HL-60/S4 treated with phorbol 12-myristate 13-acetate at 8.2 ng/mL for 4 days and 3 days (cell line): ENCODE results near the gene INTU.
"Not testable (repeated sequence)": the region's sequence is repeated elsewhere in the genome, so short reads cannot be mapped to it uniquely, and the experiment has no call there.

Experiments used
- in situ Hi-C: fragments of 300-500 bp; cut with MboI; formaldehyde crosslinking; loops from 2 replicates; pipeline ENCODE4 v1.15.0; 2022; ENCODE audit warnings: low sequenced_read_pairs

The INTU gene

GRCh38 chr4:127632420-127633403 is at the start of gene INTU:
TSS of gene INTU (plus strand) at chr4:127632957. CDS start at chr4:127633035, 78 bp downstream.
- in situ Hi-C loops: no loop called here

GRCh38 chr4:127586496-127586895 is 46.3 kb upstream of the INTU start:
- in situ Hi-C loops: not testable (repeated sequence)

- in situ Hi-C loops: no loop called here
Observed at GRCh38 chr4:127586922-127587571, 45.7 kb upstream of the INTU start.

GRCh38 chr4:127589153-127589552 is 43.6 kb upstream of the INTU start:
- in situ Hi-C loops: not testable (repeated sequence)

GRCh38 chr4:127598656-127599055 is 34.1 kb upstream of the INTU start:
- in situ Hi-C loops: no loop called here

GRCh38 chr4:127601029-127601428 is 31.7 kb upstream of the INTU start:
- in situ Hi-C loops: no loop called here

- in situ Hi-C loops: no loop called here
Observed at GRCh38 chr4:127604949-127605709, 27.6 kb upstream of the INTU start.

GRCh38 chr4:127606823-127607222 is 25.9 kb upstream of the INTU start:
- in situ Hi-C loops: no loop called here

GRCh38 chr4:127609484-127609883 is 23.3 kb upstream of the INTU start:
- in situ Hi-C loops: no loop called here

GRCh38 chr4:127610488-127610887 is 22.3 kb upstream of the INTU start:
- in situ Hi-C loops: loop anchor here (10.0 kb wide), 1 partner anchor 114 kb away; no protein-coding TSS in a partner anchor

GRCh38 chr4:127616898-127617297 is 15.9 kb upstream of the INTU start:
- in situ Hi-C loops: loop anchor here (10.0 kb wide), 1 partner anchor 108 kb away; no protein-coding TSS in a partner anchor

GRCh38 chr4:127618427-127618826 is 14.3 kb upstream of the INTU start:
- in situ Hi-C loops: loop anchor here (10.0 kb wide), 1 partner anchor 106 kb away; no protein-coding TSS in a partner anchor

- in situ Hi-C loops: no loop called here
Observed at GRCh38 chr4:127622621-127622920, 10.2 kb upstream of the INTU start.

GRCh38 chr4:127622921-127623796 is 9.6 kb upstream of the INTU start:
- in situ Hi-C loops: no loop called here

- in situ Hi-C loops: no loop called here
Observed at GRCh38 chr4:127623797-127624083, 9.0 kb upstream of the INTU start.

GRCh38 chr4:127624173-127624572 is 8.6 kb upstream of the INTU start:
- in situ Hi-C loops: no loop called here

- in situ Hi-C loops: no loop called here
Observed at GRCh38 chr4:127629371-127629770, 3.4 kb upstream of the INTU start.

- in situ Hi-C loops: no loop called here
Observed at GRCh38 chr4:127630152-127630551, 2.6 kb upstream of the INTU start.

- in situ Hi-C loops: no loop called here
Observed at GRCh38 chr4:127631420-127631819, 1.3 kb upstream of the INTU start.

GRCh38 chr4:127634181-127634580 is 1.4 kb downstream of the INTU start:
- in situ Hi-C loops: no loop called here
